ENCODE data around the gene ACTN1. TPM values are rescaled to one million over a fixed set of nuclear protein-coding genes. Genes with fewer than 3 reads are reported as not detected.
A peak's percentile ranks its signal among the peaks of the same experiment; 100 is the strongest.

ACTN1 gene
- total RNA-seq, 1 donor from 2014 or later, result 133 TPM

GRCh38 chr14:69004731-69005431, 25.8 kb upstream of the ACTN1 start:
- no peak for DNase-seq (ENCODE audit: low spot score)
- Mint-ChIP-seq H3K4me1 (ENCODE audit: low read depth) (peaks cover 2% of the 10 kb centered on the region), H3K36me3 (ENCODE audit: low read depth) (no peaks in the 10 kb centered on the region), H3K27ac (no peak overlapping the region), H3K27me3 (ENCODE audit: low read depth) (no peaks in the 10 kb centered on the region), H3K4me3 (ENCODE audit: low read depth) (no peak overlapping the region), H3K9me3 (no peaks in the 10 kb centered on the region)
- intact Hi-C loops (cut with micrococcal nuclease), result loop anchor here (5.0 kb wide), 1 partner anchor 93 kb away; no protein-coding TSS in a partner anchor

DNA sequence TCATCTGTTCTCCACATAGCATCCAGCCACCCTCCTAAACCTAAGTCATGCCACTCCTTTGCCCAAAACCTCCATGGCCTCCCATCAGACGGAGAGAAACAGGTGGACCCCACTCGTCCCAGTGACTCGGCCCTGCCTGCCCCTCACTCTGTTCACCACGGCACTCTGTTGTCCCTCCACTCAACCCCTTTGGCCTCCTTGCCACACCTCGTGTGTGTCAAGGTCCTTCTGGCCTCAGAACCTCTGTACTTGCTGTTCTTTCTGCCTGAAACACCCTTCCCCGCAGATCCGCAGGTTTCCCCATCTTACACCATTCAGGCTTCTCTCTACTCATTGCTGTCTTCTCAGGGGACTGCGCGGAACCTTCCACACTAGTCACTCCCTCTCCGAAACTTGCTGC, 24.5 kb upstream of the ACTN1 start:
- Mint-ChIP-seq H3K36me3 (ENCODE audit: low read depth) (no peaks in the 10 kb centered on the region), H3K9me3 (no peaks in the 10 kb centered on the region), H3K4me1 (ENCODE audit: low read depth) (peaks cover 2% of the 10 kb centered on the region), H3K27ac (no peak overlapping the region), H3K4me3 (ENCODE audit: low read depth) (no peak overlapping the region), H3K27me3 (ENCODE audit: low read depth) (no peaks in the 10 kb centered on the region)
- intact Hi-C loops (cut with micrococcal nuclease), result loop anchor here (5.0 kb wide), 1 partner anchor 91 kb away; no protein-coding TSS in a partner anchor
- no peak for DNase-seq (ENCODE audit: low spot score)

DNA sequence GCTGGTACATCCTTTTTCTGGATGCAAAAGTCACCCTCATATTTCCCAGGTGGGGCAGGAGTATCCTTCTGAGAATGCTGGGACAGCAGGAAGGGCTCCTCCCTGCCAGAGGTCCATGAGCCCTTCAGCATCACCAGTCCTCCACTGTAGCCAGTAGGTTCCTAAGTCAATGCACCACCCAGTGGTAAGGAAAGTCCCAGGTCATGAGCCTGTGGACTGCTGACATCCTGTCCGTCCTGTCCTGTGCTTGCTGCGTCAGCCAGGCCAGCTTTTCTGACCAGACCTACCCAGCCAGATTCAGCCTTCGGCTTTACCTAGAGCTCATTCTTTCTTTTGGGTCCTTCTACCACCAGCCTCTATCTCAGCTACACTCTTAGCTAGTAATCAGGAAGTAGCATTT, 23.0 kb upstream of the ACTN1 start:
- Mint-ChIP-seq H3K36me3 (ENCODE audit: low read depth) (no peaks in the 10 kb centered on the region), H3K4me1 (ENCODE audit: low read depth) (peaks cover 7% of the 10 kb centered on the region), H3K27me3 (ENCODE audit: low read depth) (no peaks in the 10 kb centered on the region), H3K4me3 (ENCODE audit: low read depth) (no peak overlapping the region), H3K27ac (no peak overlapping the region), H3K9me3 (no peaks in the 10 kb centered on the region)
- DNase-seq (ENCODE audit: low spot score), result no peak
- intact Hi-C loops (cut with micrococcal nuclease), result loop anchor here (5.0 kb wide), 1 partner anchor 90 kb away; no protein-coding TSS in a partner anchor

DNA sequence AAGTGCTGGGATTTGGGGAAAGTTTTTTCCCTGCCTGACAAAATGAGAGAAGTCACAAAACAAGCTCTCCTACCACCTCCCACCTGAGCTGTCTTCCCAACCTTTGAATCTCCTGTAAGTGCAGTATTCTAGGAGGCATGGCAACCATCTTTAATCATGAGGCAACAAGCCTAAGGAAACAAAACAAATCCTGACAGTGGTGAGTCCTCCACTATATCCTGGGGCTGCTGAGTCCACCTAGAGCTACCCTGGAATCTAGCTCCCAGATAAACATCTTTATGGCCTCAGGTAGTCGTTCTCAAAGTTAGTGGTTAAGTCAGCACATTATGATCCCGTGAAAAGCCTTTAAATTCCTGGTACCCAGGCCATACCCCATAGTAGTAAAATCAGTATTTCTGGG, 22.3 kb upstream of the ACTN1 start:
- Mint-ChIP-seq H3K4me3 (ENCODE audit: low read depth) (no peak overlapping the region), H3K27ac (no peak overlapping the region), H3K4me1 (ENCODE audit: low read depth) (peaks cover 7% of the 10 kb centered on the region), H3K36me3 (ENCODE audit: low read depth) (no peaks in the 10 kb centered on the region), H3K9me3 (no peaks in the 10 kb centered on the region), H3K27me3 (ENCODE audit: low read depth) (no peaks in the 10 kb centered on the region)
- no peak for DNase-seq (ENCODE audit: low spot score)
- intact Hi-C loops (cut with micrococcal nuclease), result loop anchor here (5.0 kb wide), 1 partner anchor 89 kb away; no protein-coding TSS in a partner anchor

DNA sequence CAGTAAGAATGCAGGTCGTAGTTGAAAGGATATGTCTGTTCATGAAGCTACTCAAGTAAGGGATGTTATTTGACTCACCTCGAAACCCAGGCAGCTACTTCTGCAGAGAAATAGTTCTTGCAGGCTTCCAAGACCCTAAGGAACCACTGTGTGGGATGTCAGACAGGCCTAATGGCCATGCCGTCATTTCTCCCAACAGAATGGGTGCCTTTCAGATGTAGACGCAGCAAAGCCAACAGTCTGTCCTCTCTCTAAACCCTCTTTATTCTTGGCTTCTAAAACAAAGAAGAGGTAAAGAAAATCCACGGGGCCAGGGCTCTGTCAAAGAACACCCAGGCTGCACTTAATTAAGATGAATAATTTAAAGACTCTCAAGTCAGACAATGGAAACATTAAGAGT, 19.0 kb upstream of the ACTN1 start:
- Mint-ChIP-seq H3K27me3 (ENCODE audit: low read depth) (no peaks in the 10 kb centered on the region), H3K4me1 (ENCODE audit: low read depth) (peaks cover 26% of the 10 kb centered on the region), H3K27ac (no peak overlapping the region), H3K9me3 (peaks cover 10% of the 10 kb centered on the region), H3K36me3 (ENCODE audit: low read depth) (peaks cover 2% of the 10 kb centered on the region), H3K4me3 (ENCODE audit: low read depth) (no peak overlapping the region)
- intact Hi-C loops (cut with micrococcal nuclease), result no loop called here
- DNase-seq (ENCODE audit: low spot score), result no peak

DNA sequence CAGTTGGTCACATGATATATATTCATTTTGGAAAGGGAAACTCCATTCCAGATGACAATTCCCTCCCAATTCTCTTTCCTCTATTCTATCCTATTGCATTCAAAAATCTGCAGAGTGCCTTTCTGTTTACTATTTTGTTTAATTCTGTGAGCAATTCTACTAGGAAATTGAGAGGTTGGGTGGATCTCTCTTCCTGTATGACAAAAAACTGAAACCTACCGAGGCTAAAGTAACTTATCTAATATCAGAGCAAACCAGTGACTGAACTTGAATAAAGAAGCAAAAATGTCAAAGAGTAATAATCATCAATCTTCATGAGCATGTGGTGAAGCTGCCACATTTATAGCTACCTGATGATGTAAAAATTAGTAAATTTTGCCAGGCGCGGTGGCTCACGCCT, 16.6 kb upstream of the ACTN1 start:
- Mint-ChIP-seq H3K27me3 (ENCODE audit: low read depth) (peaks cover 1% of the 10 kb centered on the region), H3K4me1 (ENCODE audit: low read depth) (peaks cover 28% of the 10 kb centered on the region), H3K4me3 (ENCODE audit: low read depth) (no peak overlapping the region), H3K27ac (peak overlapping the region; percentile 35), H3K9me3 (peaks cover 10% of the 10 kb centered on the region), H3K36me3 (ENCODE audit: low read depth) (peaks cover 2% of the 10 kb centered on the region)
- intact Hi-C loops (cut with micrococcal nuclease), result no loop called here
- no peak for DNase-seq (ENCODE audit: low spot score)

GRCh38 chr14:68994056-68994455, 15.0 kb upstream of the ACTN1 start:
- no peak for DNase-seq (ENCODE audit: low spot score)
- Mint-ChIP-seq H3K27me3 (ENCODE audit: low read depth) (peaks cover 5% of the 10 kb centered on the region), H3K4me1 (ENCODE audit: low read depth) (peaks cover 29% of the 10 kb centered on the region), H3K4me3 (ENCODE audit: low read depth) (no peak overlapping the region), H3K27ac (no peak overlapping the region), H3K9me3 (peaks cover 10% of the 10 kb centered on the region), H3K36me3 (ENCODE audit: low read depth) (peaks cover 2% of the 10 kb centered on the region)
- intact Hi-C loops (cut with micrococcal nuclease), result no loop called here

DNA sequence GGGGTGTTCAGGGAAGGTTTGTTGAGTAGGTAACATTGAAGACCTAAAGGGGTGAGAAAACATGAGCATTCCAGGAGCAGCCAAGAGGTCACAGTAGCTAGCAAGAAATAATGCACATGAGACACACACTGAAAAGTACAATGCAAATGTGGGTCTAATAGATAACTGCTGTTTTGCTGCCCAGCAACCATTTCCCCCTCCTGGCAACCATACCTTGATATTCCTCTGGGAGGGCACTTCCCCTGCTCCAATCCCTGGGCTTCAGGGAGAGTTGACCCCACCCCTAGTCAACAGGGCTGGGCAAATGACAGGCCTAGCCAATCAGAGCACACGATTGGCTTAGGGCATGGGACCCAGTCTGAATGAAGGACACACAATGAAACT, 8.5 kb upstream of the ACTN1 start:
- intact Hi-C loops (cut with micrococcal nuclease), result no loop called here
- Mint-ChIP-seq H3K9me3 (no peaks in the 10 kb centered on the region), H3K4me3 (ENCODE audit: low read depth) (no peak overlapping the region), H3K27me3 (ENCODE audit: low read depth) (peaks cover 11% of the 10 kb centered on the region), H3K4me1 (ENCODE audit: low read depth) (peaks cover 12% of the 10 kb centered on the region), H3K27ac (no peak overlapping the region), H3K36me3 (ENCODE audit: low read depth) (no peaks in the 10 kb centered on the region)
- no peak for DNase-seq (ENCODE audit: low spot score)

DNA sequence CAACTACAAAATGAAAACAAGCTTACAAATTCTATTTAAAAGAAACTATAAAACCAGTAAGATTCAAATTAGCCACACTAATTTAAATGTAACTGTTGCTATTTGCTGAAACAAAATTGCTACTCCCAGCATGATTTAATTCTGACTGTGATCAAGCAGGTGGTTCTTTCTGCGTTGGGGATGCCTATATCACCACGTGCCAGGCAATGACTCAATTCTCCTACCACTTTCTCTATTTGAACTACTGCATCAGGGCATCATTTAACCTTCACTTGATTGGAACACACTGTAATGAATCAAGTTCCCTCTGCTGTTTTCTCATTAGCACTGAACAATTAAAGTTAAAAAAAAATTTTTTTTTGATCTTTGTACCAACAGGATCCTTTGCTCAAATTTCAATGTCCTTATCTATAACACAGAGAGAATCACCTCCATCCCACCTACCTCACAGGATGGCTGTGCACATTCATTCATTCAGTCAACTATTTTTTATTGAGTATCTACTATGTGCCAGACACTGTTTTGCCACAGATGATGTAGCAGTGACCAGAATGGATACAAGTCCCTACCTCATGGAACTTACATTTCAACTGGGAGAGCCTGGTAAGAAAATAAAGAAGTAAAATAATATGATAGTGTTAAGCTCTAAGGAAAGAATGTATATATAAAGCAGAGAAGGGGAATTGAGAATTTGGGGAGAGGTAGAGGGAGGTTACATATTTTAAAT, 8.0 kb upstream of the ACTN1 start:
- Mint-ChIP-seq H3K4me3 (ENCODE audit: low read depth) (no peak overlapping the region), H3K4me1 (ENCODE audit: low read depth) (peaks cover 12% of the 10 kb centered on the region), H3K36me3 (ENCODE audit: low read depth) (no peaks in the 10 kb centered on the region), H3K9me3 (no peaks in the 10 kb centered on the region), H3K27me3 (ENCODE audit: low read depth) (peaks cover 12% of the 10 kb centered on the region), H3K27ac (no peak overlapping the region)
- intact Hi-C loops (cut with micrococcal nuclease), result no loop called here
- DNase-seq (ENCODE audit: low spot score), result no peak

- H3K9me3 Mint-ChIP-seq, result no peaks in the 10 kb centered on the region
- DNase-seq (ENCODE audit: low spot score), result no peak
- H3K36me3 Mint-ChIP-seq (ENCODE audit: low read depth), result no peaks in the 10 kb centered on the region
- H3K27ac Mint-ChIP-seq, result no peak overlapping the region
- peaks cover 9% of the 10 kb centered on the region for H3K4me1 Mint-ChIP-seq (ENCODE audit: low read depth)
- H3K4me3 Mint-ChIP-seq (ENCODE audit: low read depth), result no peak overlapping the region
- peaks cover 18% of the 10 kb centered on the region for H3K27me3 Mint-ChIP-seq (ENCODE audit: low read depth)
- intact Hi-C loops (cut with micrococcal nuclease), result no loop called here
These were observed 7.1 kb upstream of the ACTN1 start for GRCh38 chr14:68986225-68986624.

DNA sequence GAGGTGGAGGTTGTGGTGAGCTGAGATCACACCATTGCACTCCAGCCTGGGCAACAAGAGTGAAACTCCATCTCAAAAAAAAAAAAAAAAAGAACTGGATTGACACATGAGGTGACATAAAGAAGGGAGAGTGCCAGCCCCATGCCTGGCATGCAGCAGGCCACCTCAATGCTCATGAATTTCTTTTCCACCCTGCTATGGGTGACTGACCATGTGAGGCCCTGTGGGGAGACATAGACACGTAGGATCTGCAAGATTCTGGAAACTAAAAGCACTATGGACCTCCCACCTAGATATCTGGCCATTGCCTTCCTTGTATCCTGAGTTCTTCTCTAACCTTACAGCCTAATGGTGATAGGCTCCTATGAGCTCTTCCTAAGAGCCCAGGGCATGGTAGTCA, 5.6 kb upstream of the ACTN1 start:
- H3K9me3 Mint-ChIP-seq, result no peaks in the 10 kb centered on the region
- intact Hi-C loops (cut with micrococcal nuclease), result no loop called here
- H3K27ac Mint-ChIP-seq, result no peak overlapping the region
- H3K36me3 Mint-ChIP-seq (ENCODE audit: low read depth), result no peaks in the 10 kb centered on the region
- H3K4me3 Mint-ChIP-seq (ENCODE audit: low read depth), result no peak overlapping the region
- H3K27me3 Mint-ChIP-seq (ENCODE audit: low read depth), result peaks cover 23% of the 10 kb centered on the region
- DNase-seq (ENCODE audit: low spot score), result no peak
- peaks cover 13% of the 10 kb centered on the region for H3K4me1 Mint-ChIP-seq (ENCODE audit: low read depth)

- intact Hi-C loops (cut with micrococcal nuclease), result no loop called here
- DNase-seq (ENCODE audit: low spot score), result no peak
- peaks cover 11% of the 10 kb centered on the region for H3K4me1 Mint-ChIP-seq (ENCODE audit: low read depth)
- H3K9me3 Mint-ChIP-seq, result no peaks in the 10 kb centered on the region
- H3K4me3 Mint-ChIP-seq (ENCODE audit: low read depth), result no peak overlapping the region
- peaks cover 23% of the 10 kb centered on the region for H3K27me3 Mint-ChIP-seq (ENCODE audit: low read depth)
- H3K27ac Mint-ChIP-seq, result no peak overlapping the region
- H3K36me3 Mint-ChIP-seq (ENCODE audit: low read depth), result no peaks in the 10 kb centered on the region
These were observed 4.1 kb upstream of the ACTN1 start for GRCh38 chr14:68983191-68983590.

DNA sequence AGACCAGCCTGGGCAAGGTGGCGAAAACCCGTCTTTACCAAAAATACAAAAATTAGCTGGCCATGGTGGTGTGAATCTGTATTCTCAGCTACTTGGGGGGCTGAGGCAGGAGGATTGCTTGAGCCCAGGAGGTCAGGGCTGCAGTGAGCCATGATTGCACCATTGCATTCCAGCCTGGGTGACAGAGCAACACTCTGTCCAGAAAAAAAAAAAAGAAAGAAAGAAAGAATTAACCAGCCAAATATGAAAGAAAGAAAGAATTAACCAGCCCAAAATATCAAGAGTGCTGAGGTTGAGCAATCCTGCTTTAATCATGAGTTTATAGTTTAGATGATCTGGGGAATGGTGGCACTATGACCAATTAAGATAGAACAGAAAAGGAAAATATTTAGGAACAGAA, 3.5 kb upstream of the ACTN1 start:
- DNase-seq (ENCODE audit: low spot score), result no peak
- Mint-ChIP-seq H3K36me3 (ENCODE audit: low read depth) (no peaks in the 10 kb centered on the region), H3K4me3 (ENCODE audit: low read depth) (no peak overlapping the region), H3K4me1 (ENCODE audit: low read depth) (peaks cover 11% of the 10 kb centered on the region), H3K27ac (no peak overlapping the region), H3K9me3 (no peaks in the 10 kb centered on the region), H3K27me3 (ENCODE audit: low read depth) (peaks cover 23% of the 10 kb centered on the region)
- intact Hi-C loops (cut with micrococcal nuclease), result no loop called here

Data from activated T-helper 2 cell treated with anti-CD3 and anti-CD28 coated beads, Interferon-gamma antibody, Interleukin-2, Interleukin-4, amounts not matched to agents 10 μg/mL and 5 μg/mL and 100 μg/mL, durations not matched to agents 14 hours and 24 hours and 36 hours (primary cell).